ENCODE data around the gene ALS2CL. TPM values are rescaled to one million over a fixed set of nuclear protein-coding genes. Genes with fewer than 3 reads are reported as not detected.
A peak's percentile ranks its signal among the peaks of the same experiment; 100 is the strongest.
"Not testable (repeated sequence)": the region's sequence is repeated elsewhere in the genome, so short reads cannot be mapped to it uniquely, and the experiment has no call there.

Gene ALS2CL
- total RNA-seq, 1 donor from 2014 or later, result 37.0 TPM

GRCh38 chr3:46706771-46707582 is 13.5 kb upstream of the ALS2CL start:
- intact Hi-C loops (cut with DNase I), result loop anchor here (5.0 to 10.0 kb wide), 3 partner anchors 138 to 298 kb away; no protein-coding TSS in a partner anchor
- ATAC-seq (ENCODE audit: poor library complexity) (no peak), DNase-seq (no peak)

DNA sequence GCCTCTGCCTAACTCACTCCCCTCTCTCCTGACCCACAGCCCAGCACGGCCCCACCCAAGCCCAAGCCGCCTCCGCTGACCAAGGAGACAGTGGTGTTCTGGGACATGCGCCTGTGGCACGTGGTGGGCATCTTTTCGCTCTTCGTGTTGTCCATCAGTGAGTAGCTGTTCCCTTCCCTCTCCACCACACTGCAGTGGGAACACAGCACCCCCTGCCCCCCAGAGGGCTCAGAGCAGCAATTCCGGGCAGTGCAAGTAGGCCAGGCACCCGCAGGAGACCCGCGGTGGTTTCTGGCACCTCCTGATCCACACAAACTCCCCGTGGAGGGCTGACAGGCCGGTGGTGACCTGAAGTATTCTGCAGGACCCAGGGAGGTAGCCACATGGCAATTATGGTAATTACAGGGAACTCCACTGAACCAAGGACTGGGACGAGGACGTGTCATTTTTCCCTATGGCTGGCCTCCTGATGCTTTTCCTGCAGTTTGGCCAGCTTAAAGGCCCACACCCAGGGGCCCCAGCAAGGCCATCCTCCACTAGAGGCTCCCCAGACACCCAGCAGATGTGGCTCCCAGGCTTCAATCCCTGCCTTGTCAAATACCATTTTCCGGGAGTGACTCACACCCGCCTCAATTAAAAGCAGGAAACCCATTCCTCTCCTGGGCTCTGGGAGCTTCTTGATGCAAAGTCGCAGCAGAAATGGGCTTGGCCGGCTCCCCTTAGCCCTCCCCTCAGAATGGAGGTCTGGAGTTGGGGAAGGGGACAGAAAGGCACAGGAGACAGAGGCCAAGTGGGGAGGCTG is 12.5 kb upstream of the ALS2CL start:
- intact Hi-C loops (cut with DNase I), result loop anchor here (5.0 to 10.0 kb wide), 3 partner anchors 139 to 299 kb away; no protein-coding TSS in a partner anchor

GRCh38 chr3:46705022-46705530 is 11.6 kb upstream of the ALS2CL start:
- intact Hi-C loops (cut with DNase I), result loop anchor here (5.0 to 10.0 kb wide), 3 partner anchors 140 to 300 kb away; no protein-coding TSS in a partner anchor
- ATAC-seq (ENCODE audit: poor library complexity), result peak; percentile 87
- peak; percentile 80 for DNase-seq

More for the DNA sequence above, 12.5 kb upstream of the ALS2CL start:
- ATAC-seq (ENCODE audit: poor library complexity) (no peak), DNase-seq (peak; percentile 37)

GRCh38 chr3:46704346-46704745 is 10.9 kb upstream of the ALS2CL start:
- not testable (repeated sequence) for ATAC-seq (ENCODE audit: poor library complexity); DNase-seq
- intact Hi-C loops (cut with DNase I), result loop anchor here (10.0 kb wide), 2 partner anchors 140 to 300 kb away; no protein-coding TSS in a partner anchor

GRCh38 chr3:46703013-46703520 is 9.6 kb upstream of the ALS2CL start:
- intact Hi-C loops (cut with DNase I), result loop anchor here (10.0 kb wide), 2 partner anchors 142 to 302 kb away; no protein-coding TSS in a partner anchor
- DNase-seq (peak; percentile 18), ATAC-seq (ENCODE audit: poor library complexity) (no peak)

- ATAC-seq (ENCODE audit: poor library complexity) (no peak), DNase-seq (peak; percentile 31)
- intact Hi-C loops (cut with DNase I), result loop anchor here (10.0 kb wide), 2 partner anchors 142 to 302 kb away; no protein-coding TSS in a partner anchor
These were observed 8.9 kb upstream of the ALS2CL start for GRCh38 chr3:46702246-46703012.

DNA sequence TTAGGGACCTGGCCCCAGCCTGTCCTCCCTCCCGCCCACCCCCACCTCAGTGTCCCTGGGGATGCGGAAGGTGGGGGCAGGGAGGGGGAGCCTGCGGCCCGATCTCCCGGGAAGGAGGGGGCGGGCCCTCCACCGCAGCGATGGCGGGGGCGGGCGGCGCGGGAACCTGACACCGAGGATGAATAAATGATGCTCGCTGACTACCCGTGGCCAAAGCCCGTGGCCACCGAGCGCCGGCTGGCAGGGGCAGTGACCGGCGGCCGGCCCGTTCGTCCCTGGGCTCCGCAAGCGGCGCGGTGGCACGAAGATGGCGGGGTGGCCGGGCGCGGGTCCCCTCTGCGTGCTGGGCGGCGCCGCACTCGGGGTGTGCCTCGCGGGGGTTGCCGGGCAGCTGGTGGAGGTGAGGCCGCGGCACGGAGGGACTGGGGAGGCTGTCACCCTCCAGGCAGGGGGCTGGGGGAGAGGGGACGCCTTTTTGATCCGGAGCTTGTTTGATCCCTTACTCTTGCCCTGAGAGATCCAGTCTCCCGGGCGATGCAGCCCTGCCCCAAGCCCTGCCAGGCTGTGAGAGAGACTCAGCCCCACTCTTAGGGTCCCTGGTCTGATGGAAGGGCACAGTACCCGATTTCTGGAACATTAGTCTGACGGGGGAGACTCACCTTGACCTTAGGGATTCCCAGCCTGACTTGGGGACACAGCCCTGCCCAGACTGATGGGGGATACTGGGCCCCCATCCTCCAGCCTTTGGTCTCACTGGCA is 7.9 kb upstream of the ALS2CL start, which contains the start of gene TMIE:
Gene TMIE, plus strand, starts transcription at position 212 of the 759 bp plus-strand sequence. Its CDS starts 96 bp downstream, at position 308.
- DNase-seq, result peak; percentile 41
- no peak for ATAC-seq (ENCODE audit: poor library complexity)
- intact Hi-C loops (cut with DNase I), result loop anchor here (10.0 kb wide), 2 partner anchors 143 to 303 kb away; no protein-coding TSS in a partner anchor

GRCh38 chr3:46700772-46701171 is 7.3 kb upstream of the ALS2CL start:
- intact Hi-C loops (cut with DNase I), result loop anchor here (10.0 kb wide), 2 partner anchors 144 to 304 kb away; no protein-coding TSS in a partner anchor
- DNase-seq (peak; percentile 63), ATAC-seq (ENCODE audit: poor library complexity) (no peak)

- ATAC-seq (ENCODE audit: poor library complexity), result peak; percentile 3
- intact Hi-C loops (cut with DNase I), result loop anchor here (10.0 kb wide), 2 partner anchors 145 to 305 kb away; no protein-coding TSS in a partner anchor
- DNase-seq, result peak; percentile 79
These were observed 6.4 kb upstream of the ALS2CL start for GRCh38 chr3:46699676-46700523.

DNA sequence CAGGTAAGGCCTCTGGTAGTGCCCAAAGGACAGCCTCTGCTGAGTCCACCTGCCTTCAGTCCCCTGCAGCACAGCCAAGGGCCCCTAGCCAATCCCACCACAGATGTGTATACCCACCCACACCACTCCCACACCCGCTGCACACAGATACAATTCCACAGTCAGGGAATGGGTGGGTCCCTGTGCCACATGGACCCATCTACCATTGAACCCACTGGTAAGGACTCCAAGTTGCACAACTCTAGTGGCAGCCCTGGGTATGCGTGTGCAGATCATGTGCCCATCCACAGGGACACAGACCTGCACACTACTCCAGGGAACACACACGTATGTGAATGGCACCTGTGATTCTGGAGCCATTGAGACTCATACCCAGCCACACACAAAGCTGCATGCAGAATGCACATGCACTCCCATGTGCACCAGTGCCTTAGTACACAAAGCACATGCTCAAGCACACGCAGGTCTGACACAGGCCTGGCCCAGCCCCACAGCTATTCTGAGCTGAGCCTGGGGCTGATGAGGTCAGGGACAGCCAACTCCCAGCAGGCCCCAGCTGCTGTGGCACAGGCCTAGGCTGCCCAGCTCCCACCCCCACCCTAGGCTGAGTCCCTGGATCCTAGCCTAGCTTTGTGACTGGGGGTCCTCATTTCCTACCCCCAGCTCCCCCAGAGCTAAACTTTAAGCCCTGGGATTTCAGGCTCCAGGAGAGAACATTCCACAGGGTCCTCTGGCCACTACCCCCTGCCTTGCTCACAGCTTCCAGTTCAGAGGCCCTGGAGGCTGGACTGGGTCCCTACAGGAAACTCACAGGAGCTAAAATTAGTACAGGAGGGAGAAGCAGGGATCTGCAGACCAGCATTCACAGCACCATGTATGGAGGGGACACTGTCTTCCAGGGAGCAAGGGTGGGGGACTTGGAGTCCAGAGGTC is 2.7 kb upstream of the ALS2CL start:
- DNase-seq (peak; percentile 78), ATAC-seq (ENCODE audit: poor library complexity) (peak; percentile 67)
- intact Hi-C loops (cut with DNase I), result no loop called here

DNA sequence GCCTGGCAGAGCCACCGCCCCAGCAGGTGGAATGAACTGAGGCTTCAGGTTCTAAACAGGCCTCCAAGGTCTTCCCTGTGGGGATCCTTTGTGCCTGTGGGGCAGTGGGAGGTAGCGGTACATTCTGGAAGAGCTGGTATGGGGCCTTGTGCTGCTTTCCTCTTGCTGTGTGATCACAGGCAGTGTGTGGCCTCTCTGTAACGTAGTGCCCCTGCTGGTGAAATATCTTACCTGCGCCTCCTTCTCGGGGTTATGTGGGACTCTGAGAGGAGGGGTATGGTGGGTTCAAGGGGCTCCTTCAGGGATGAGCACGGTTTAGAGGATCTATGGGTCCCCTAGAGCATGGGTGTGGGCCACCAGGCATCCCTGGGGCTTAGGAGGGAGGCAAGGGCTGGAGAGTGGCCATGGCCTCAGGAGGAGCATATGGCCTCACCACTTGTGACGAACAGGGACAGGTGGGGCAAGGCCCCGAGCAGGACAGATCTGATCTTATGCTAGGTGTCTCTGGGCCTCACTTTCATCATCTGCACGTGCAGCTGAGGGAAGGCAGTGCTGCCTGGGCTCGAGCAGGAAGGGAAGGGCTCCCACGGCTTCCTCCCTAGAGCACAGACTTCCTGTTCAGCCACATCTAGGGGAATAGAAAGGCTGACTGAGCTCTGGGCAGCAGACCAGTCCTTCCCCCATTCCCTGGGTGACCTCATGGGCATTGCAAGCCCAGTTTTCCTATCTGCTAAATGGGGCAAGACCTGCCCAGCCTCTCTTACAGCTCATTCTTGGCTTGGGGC is 1.9 kb upstream of the ALS2CL start:
- peak; percentile 82 for DNase-seq
- intact Hi-C loops (cut with DNase I), result no loop called here
- peak; percentile 13 for ATAC-seq (ENCODE audit: poor library complexity)

GRCh38 chr3:46694520-46694919 is 1.0 kb upstream of the ALS2CL start:
- DNase-seq (no peak), ATAC-seq (ENCODE audit: poor library complexity) (no peak)
- intact Hi-C loops (cut with DNase I), result no loop called here

DNA sequence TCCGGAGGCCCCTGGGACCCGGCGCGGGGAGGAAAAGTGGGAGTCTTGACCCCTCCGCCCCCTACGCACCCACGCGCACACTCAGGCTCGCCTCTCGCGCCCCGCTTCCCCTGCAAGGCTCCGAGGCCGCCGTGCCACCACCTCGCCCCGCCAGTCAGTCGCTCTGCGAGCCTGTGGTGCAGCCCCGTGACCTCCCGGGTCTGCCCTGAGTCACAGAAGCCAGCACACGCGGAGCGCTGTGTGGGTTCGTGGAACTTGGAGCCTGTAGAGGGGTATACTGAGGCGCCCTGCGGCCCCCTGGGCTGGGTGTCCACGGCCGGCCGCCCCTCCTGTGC is 380 bp upstream of the ALS2CL start:
- DNase-seq (no peak), ATAC-seq (ENCODE audit: poor library complexity) (peak; percentile 16)
- intact Hi-C loops (cut with DNase I), result no loop called here

DNA sequence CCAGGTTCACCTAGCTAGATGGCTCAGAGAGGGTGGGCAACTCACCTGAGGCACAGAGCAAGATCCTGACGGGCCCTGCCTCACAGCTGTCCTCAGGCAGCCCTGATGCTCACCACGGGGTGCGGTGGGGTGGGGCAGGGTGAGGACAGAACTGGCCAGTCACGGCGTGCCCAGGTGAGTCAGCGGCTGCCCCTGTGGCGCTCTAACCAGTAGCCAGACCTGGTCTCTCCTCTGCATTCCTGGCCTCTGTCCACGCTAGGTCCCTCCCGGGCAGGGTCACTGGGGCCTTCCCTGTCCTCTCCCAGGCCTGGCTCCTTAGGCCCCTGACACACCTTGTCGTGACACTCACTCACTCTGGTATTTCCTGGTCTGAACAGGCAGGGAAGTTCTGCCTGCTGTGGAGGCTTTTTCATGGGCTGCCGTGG is 901 bp downstream of the ALS2CL start:
- intact Hi-C loops (cut with DNase I), result no loop called here
- DNase-seq, result no peak
- no peak for ATAC-seq (ENCODE audit: poor library complexity)

DNA sequence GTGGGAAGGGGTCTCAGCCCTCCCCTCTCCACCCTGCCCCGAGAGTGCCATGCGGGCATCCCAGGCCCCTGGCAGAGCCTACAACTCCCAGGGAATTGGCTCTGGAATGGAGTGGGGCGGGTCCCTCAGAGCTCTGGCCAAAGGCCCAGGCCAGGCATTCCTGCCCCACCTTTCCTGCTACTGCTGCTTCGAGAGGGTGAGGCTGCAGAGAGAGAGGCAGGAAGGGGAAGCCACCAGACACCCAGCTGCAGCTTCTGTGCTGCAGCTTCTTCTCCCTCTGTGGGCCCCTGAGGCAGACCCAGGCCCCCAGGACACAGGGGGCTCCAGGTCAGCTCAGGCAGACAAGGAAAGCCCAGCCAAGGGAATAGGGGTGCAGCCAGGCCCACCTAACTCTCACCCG is 2.7 kb downstream of the ALS2CL start:
- intact Hi-C loops (cut with DNase I), result no loop called here
- ATAC-seq (ENCODE audit: poor library complexity) (peak; percentile 39), DNase-seq (peak; percentile 75)

Data from Right ventricle myocardium superior (tissue), 1 donor.